Mesothelial cell of epicardium (in vitro differentiated cells): ENCODE measurements around the gene NUAK2. TPM values are rescaled to one million over a fixed set of nuclear protein-coding genes. Genes with fewer than 3 reads are reported as not detected.

Experiments
- DNase-seq, 2 experiments: peaks; one replicate each; pipeline ENCODE4 v3.0.0; 2021; ENCODE audit warnings: low spot score in 2 of 2; ENCODE audit not compliant: unreplicated experiment in 2 of 2
- H3K27ac Mint-ChIP-seq: 2 replicates; pipeline ENCODE4 v1.8.0; 2021; ENCODE audit warnings: mixed read lengths
- H3K27me3 Mint-ChIP-seq: 2 replicates; pipeline ENCODE4 v1.8.0; 2021; ENCODE audit warnings: low read depth, mixed read lengths
- H3K36me3 Mint-ChIP-seq: 2 replicates; pipeline ENCODE4 v1.8.0; 2021; ENCODE audit warnings: mixed read lengths
- H3K4me1 Mint-ChIP-seq: 2 replicates; pipeline ENCODE4 v1.8.0; 2021; ENCODE audit warnings: mixed read lengths
- H3K4me3 Mint-ChIP-seq: 2 replicates; pipeline ENCODE4 v1.8.0; 2021; ENCODE audit warnings: mild to moderate bottlenecking, moderate library complexity, mixed read lengths
- H3K9me3 Mint-ChIP-seq: 2 replicates; pipeline ENCODE4 v1.8.0; 2021; ENCODE audit warnings: mixed read lengths
- CTCF ChIP-seq: fragments of 200-600 bp; sonication (generic); IDR thresholded peaks from one replicate; pipeline ENCODE4 v1.5.0; 2021; ENCODE audit warnings: antibody characterized with exemption; ENCODE audit not compliant: unreplicated experiment
- total RNA-seq: library from RNA; stranded (reverse); gene quantifications from 3 replicates; pipeline ENCODE4 v1.2.1, GENCODE V29; 2021

The NUAK2 gene
- total RNA-seq, 1 donor from 2014 or later: 5.7 TPM

GRCh38 chr1:205360891-205361290 is 39.3 kb upstream of the NUAK2 start:
- Mint-ChIP-seq H3K4me3 (no peak overlapping the region), H3K4me1 (peaks cover 10% of the 10 kb centered on the region), H3K27me3 (peaks cover 20% of the 10 kb centered on the region), H3K36me3 (no peaks in the 10 kb centered on the region), H3K27ac (no peak overlapping the region), H3K9me3 (no peaks in the 10 kb centered on the region)
- TF ChIP-seq CTCF: no peak
- no peak for DNase-seq

GRCh38 chr1:205359771-205360565 is 38.4 kb upstream of the NUAK2 start:
- H3K27me3 Mint-ChIP-seq: peaks cover 20% of the 10 kb centered on the region
- H3K4me3 Mint-ChIP-seq: no peak overlapping the region
- H3K36me3 Mint-ChIP-seq: no peaks in the 10 kb centered on the region
- no peaks in the 10 kb centered on the region for H3K9me3 Mint-ChIP-seq
- TF ChIP-seq CTCF: no peak
- peaks cover 8% of the 10 kb centered on the region for H3K4me1 Mint-ChIP-seq
- DNase-seq: no peak
- H3K27ac Mint-ChIP-seq: no peak overlapping the region

- no peak for TF ChIP-seq CTCF
- H3K4me3 Mint-ChIP-seq: no peak overlapping the region
- H3K27me3 Mint-ChIP-seq: peaks cover 20% of the 10 kb centered on the region
- no peak overlapping the region for H3K27ac Mint-ChIP-seq
- no peaks in the 10 kb centered on the region for H3K36me3 Mint-ChIP-seq
- H3K9me3 Mint-ChIP-seq: no peaks in the 10 kb centered on the region
- no peak for DNase-seq
- peaks cover 10% of the 10 kb centered on the region for H3K4me1 Mint-ChIP-seq
Measured at GRCh38 chr1:205358579-205358978, 37.0 kb upstream of the NUAK2 start.

- no peak for DNase-seq
Measured at GRCh38 chr1:205357567-205357966, 36.0 kb upstream of the NUAK2 start.

GRCh38 chr1:205356440-205357139 is 35.0 kb upstream of the NUAK2 start, which contains the start of gene KLHDC8A:
KLHDC8A (minus strand) TSS chr1:205356922; CDS start chr1:205343604, 13,318 bp downstream.
- DNase-seq: no peak

More at GRCh38 chr1:205357567-205357966, 36.0 kb upstream of the NUAK2 start:
- Mint-ChIP-seq H3K4me3 (no peak overlapping the region), H3K4me1 (peaks cover 10% of the 10 kb centered on the region), H3K27me3 (peaks cover 20% of the 10 kb centered on the region), H3K36me3 (no peaks in the 10 kb centered on the region), H3K27ac (no peak overlapping the region), H3K9me3 (no peaks in the 10 kb centered on the region)
- TF ChIP-seq CTCF: no peak

More at GRCh38 chr1:205356440-205357139, 35.0 kb upstream of the NUAK2 start, which contains the start of gene KLHDC8A:
- Mint-ChIP-seq H3K27ac (no peak within 1 kb of the TSS), H3K4me3 (no peak within 1 kb of the TSS), H3K9me3 (no peaks in the 10 kb centered on the region), H3K36me3 (no peaks in the 10 kb centered on the region), H3K4me1 (peaks cover 10% of the 10 kb centered on the region), H3K27me3 (peaks cover 20% of the 10 kb centered on the region)
- no peak for TF ChIP-seq CTCF
